ENCODE measurements around the gene MAZ. TPM values are rescaled to one million over a fixed set of nuclear protein-coding genes. Genes with fewer than 3 reads are reported as not detected.
"Not testable (repeated sequence)": the region's sequence is repeated elsewhere in the genome, so short reads cannot be mapped to it uniquely, and the experiment has no call there.

The MAZ gene
- total and polyA plus RNA-seq, 2 donors (not counting 3 experiments of a cell fraction or from before 2014, with no cell fraction given) = 165 to 311 TPM

GRCh38 chr16:29770250-29770929, 35.9 kb upstream of the MAZ start:
- BruUV-seq (replicated peaks) = no TSS peak
- no peaks in the 10 kb centered on the region for H3K79me2 ChIP-seq (ENCODE audit: control insufficient read depth, insufficient read depth, low read length)
- H3K27ac ChIP-seq (ENCODE audit: insufficient read depth, low read depth, low read length) = no peak overlapping the region
- ChIA-PET CTCF (no interaction called here), POLR2A (no interaction called here)
- H3K4me2 ChIP-seq (ENCODE audit: insufficient read depth, low read length) = no peak overlapping the region
- no peak overlapping the region for H3K4me3 ChIP-seq (replicated peaks in 1 of 3; ENCODE audit: insufficient read depth in 1 of 3, low read depth in 1 of 3, low read length in 3 of 3)
- TF ChIP-seq, protein P1, sequence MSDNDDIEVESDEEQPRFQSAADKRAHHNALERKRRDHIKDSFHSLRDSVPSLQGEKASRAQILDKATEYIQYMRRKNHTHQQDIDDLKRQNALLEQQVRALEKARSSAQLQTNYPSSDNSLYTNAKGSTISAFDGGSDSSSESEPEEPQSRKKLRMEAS (IDR thresholded peaks at IDR 0.05; ENCODE audit: insufficient read depth, insufficient read length) = no peak
- no peak for TF ChIP-seq GATA2 (IDR thresholded peaks at IDR 0.05; ENCODE audit: insufficient read depth, insufficient read length, low read depth, low read length)
- TF ChIP-seq EZH2 (IDR thresholded peaks at IDR 0.05; ENCODE audit: borderline replicate concordance, low read depth, low read length, severe bottlenecking) = no peak
- TF ChIP-seq FOS (IDR thresholded peaks at IDR 0.05; ENCODE audit: borderline replicate concordance, insufficient read depth, low read length) = no peak
- TF ChIP-seq MYC (IDR thresholded peaks at IDR 0.05; ENCODE audit: low read depth, low read length) = no peak
- no peak for TF ChIP-seq JUN (IDR thresholded peaks at IDR 0.05; ENCODE audit: borderline replicate concordance, insufficient read depth, insufficient read length, low read depth)
- no peak for TF ChIP-seq POLR2A (IDR thresholded peaks at IDR 0.05; ENCODE audit: low read depth, low read length)
- TF ChIP-seq, protein P2, sequence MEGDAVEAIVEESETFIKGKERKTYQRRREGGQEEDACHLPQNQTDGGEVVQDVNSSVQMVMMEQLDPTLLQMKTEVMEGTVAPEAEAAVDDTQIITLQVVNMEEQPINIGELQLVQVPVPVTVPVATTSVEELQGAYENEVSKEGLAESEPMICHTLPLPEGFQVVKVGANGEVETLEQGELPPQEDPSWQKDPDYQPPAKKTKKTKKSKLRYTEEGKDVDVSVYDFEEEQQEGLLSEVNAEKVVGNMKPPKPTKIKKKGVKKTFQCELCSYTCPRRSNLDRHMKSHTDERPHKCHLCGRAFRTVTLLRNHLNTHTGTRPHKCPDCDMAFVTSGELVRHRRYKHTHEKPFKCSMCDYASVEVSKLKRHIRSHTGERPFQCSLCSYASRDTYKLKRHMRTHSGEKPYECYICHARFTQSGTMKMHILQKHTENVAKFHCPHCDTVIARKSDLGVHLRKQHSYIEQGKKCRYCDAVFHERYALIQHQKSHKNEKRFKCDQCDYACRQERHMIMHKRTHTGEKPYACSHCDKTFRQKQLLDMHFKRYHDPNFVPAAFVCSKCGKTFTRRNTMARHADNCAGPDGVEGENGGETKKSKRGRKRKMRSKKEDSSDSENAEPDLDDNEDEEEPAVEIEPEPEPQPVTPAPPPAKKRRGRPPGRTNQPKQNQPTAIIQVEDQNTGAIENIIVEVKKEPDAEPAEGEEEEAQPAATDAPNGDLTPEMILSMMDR (IDR thresholded peaks at IDR 0.05; ENCODE audit: extremely low read depth in 1 of 2, insufficient read depth in 1 of 2, low read depth in 1 of 2, low read length in 2 of 2) = no peak
- no peak for TF ChIP-seq POLR2AphosphoS5 (IDR thresholded peaks at IDR 0.05; ENCODE audit: insufficient read depth, low read depth, low read length)
- intact Hi-C loops (cut with micrococcal nuclease) = no loop called here
- DNase-seq (ENCODE audit: low read depth, low spot score) = no peak
- no peaks in the 10 kb centered on the region for H3K9me3 ChIP-seq (replicated peaks; ENCODE audit: control insufficient read depth, insufficient read depth, low read length)
- H2AFZ ChIP-seq (ENCODE audit: low read depth, low read length) = no peak overlapping the region
- H3K36me3 ChIP-seq (ENCODE audit: control insufficient read depth in 2 of 2, extremely low read depth in 1 of 2, insufficient read depth in 2 of 2, low read length in 2 of 2) = no peaks in the 10 kb centered on the region
- no peaks in the 10 kb centered on the region for H3K4me1 ChIP-seq (ENCODE audit: control insufficient read depth, extremely low read depth, insufficient read depth, low read length)
- H4K20me1 ChIP-seq (replicated peaks; ENCODE audit: control insufficient read depth, extremely low read depth, insufficient read depth, low read length) = no peaks in the 10 kb centered on the region
- no peaks in the 10 kb centered on the region for H3K27me3 ChIP-seq (ENCODE audit: control insufficient read depth in 2 of 2, insufficient read depth in 2 of 2, low read length in 2 of 2)
- dilution Hi-C loops (cut with MboI; ENCODE audit: extremely low pct_ligation_motif_present, low sequenced_read_pairs) = no loop called here
- H3K9me1 ChIP-seq (replicated peaks; ENCODE audit: control insufficient read depth, extremely low read depth, insufficient read depth, low read length) = no peaks in the 10 kb centered on the region
- H3K9ac ChIP-seq (replicated peaks; ENCODE audit: extremely low read depth, insufficient read depth, low read length) = no peak overlapping the region
- FAIRE-seq = no peak

DNA sequence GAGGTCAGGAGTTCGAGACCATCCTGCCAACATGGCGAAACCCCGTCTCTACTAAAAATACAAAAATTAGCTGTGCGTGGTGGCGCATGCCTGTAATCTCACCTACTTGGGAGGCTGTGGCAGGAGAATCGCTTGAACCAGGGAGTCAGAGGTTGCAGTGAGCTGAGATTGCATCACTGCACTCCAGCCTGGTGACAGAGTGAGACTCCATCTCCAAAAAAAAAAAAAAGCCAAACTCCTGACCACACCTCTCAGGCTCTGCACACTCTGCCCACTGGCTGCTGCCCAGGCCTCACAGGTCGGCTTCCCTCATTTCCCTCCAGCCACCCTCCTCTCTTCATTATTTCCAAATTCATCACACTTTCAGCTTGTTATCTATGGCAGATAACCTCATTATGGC, 34.0 kb upstream of the MAZ start:
- BruUV-seq (replicated peaks); H3K4me2 ChIP-seq (ENCODE audit: insufficient read depth, low read length); H3K36me3 ChIP-seq (ENCODE audit: control insufficient read depth in 2 of 2, extremely low read depth in 1 of 2, insufficient read depth in 2 of 2, low read length in 2 of 2); dilution Hi-C loops (cut with MboI; ENCODE audit: extremely low pct_ligation_motif_present, low sequenced_read_pairs); H3K9ac ChIP-seq (replicated peaks; ENCODE audit: extremely low read depth, insufficient read depth, low read length); H3K79me2 ChIP-seq (ENCODE audit: control insufficient read depth, insufficient read depth, low read length); H3K9me1 ChIP-seq (replicated peaks; ENCODE audit: control insufficient read depth, extremely low read depth, insufficient read depth, low read length); H3K4me3 ChIP-seq (replicated peaks in 1 of 3; ENCODE audit: insufficient read depth in 1 of 3, low read depth in 1 of 3, low read length in 3 of 3); DNase-seq (ENCODE audit: low read depth, low spot score); H3K4me1 ChIP-seq (ENCODE audit: control insufficient read depth, extremely low read depth, insufficient read depth, low read length); H3K27ac ChIP-seq (ENCODE audit: insufficient read depth, low read depth, low read length); H3K27me3 ChIP-seq (ENCODE audit: control insufficient read depth in 2 of 2, insufficient read depth in 2 of 2, low read length in 2 of 2); H4K20me1 ChIP-seq (replicated peaks; ENCODE audit: control insufficient read depth, extremely low read depth, insufficient read depth, low read length); intact Hi-C loops (cut with micrococcal nuclease); H2AFZ ChIP-seq (ENCODE audit: low read depth, low read length); FAIRE-seq; H3K9me3 ChIP-seq (replicated peaks; ENCODE audit: control insufficient read depth, insufficient read depth, low read length): not testable (repeated sequence)
- POLR2A ChIA-PET = interaction anchor here (0.6 kb wide), 1 partner anchor 56 kb away, joined by 6 read pairs; no protein-coding TSS in a partner anchor
- CTCF ChIA-PET = interaction anchor here (1.1 kb wide), 1 partner anchor 13 kb away, joined by 6 read pairs; no protein-coding TSS in a partner anchor

Measured in endothelial cell of umbilical vein (primary cell).